Mucosa of gallbladder (tissue), 1 donor: ENCODE measurements around the gene AAMDC. TPM values are rescaled to one million over a fixed set of nuclear protein-coding genes. Genes with fewer than 3 reads are reported as not detected.

Source experiments
- DNase-seq: peaks from one replicate; pipeline ENCODE4 v3.0.0-alpha.2; 2020; ENCODE audit warnings: low spot score
- total RNA-seq: library from RNA; stranded (reverse); gene quantifications from one replicate; pipeline ENCODE4 v1.2.1, GENCODE V29; 2021
- donor health status: DM: no; HTN: no; CAD: no.

AAMDC gene
- 23.3 TPM for total RNA-seq

- DNase-seq, result peak; percentile 98
These were observed at the start of gene AAMDC, which contains the start of gene RSF1 for GRCh38 chr11:77820565-77821348. Gene AAMDC (plus strand): TSS chr11:77821144. CDS start chr11:77842497, 21,353 bp downstream. Gene RSF1 (minus strand): TSS chr11:77820722. CDS start chr11:77820714, 8 bp downstream.

GRCh38 chr11:77775936-77776335, 45.0 kb upstream of the AAMDC start:
- no peak for DNase-seq

- no peak for DNase-seq
These were observed 44.5 kb upstream of the AAMDC start for GRCh38 chr11:77776455-77776854.

- DNase-seq, result no peak
These were observed 42.8 kb upstream of the AAMDC start for GRCh38 chr11:77778118-77778517.

- no peak for DNase-seq
These were observed 42.4 kb upstream of the AAMDC start for GRCh38 chr11:77778549-77778948.

- DNase-seq, result no peak
These were observed 41.0 kb upstream of the AAMDC start for GRCh38 chr11:77779935-77780334.

- no peak for DNase-seq
These were observed 37.9 kb upstream of the AAMDC start for GRCh38 chr11:77783025-77783424.

GRCh38 chr11:77784572-77784971, 36.4 kb upstream of the AAMDC start:
- DNase-seq, result no peak

- no peak for DNase-seq
These were observed 31.7 kb upstream of the AAMDC start for GRCh38 chr11:77789061-77789730.

- DNase-seq, result no peak
These were observed 31.0 kb upstream of the AAMDC start for GRCh38 chr11:77789731-77790476.

GRCh38 chr11:77791301-77791700, 29.6 kb upstream of the AAMDC start:
- no peak for DNase-seq

- no peak for DNase-seq
These were observed 27.0 kb upstream of the AAMDC start for GRCh38 chr11:77793972-77794371.

- no peak for DNase-seq
These were observed 21.6 kb upstream of the AAMDC start for GRCh38 chr11:77799338-77799737.

GRCh38 chr11:77800449-77800848, 20.5 kb upstream of the AAMDC start:
- DNase-seq, result no peak

- no peak for DNase-seq
These were observed 19.5 kb upstream of the AAMDC start for GRCh38 chr11:77801477-77801876.

GRCh38 chr11:77806415-77806814, 14.5 kb upstream of the AAMDC start:
- no peak for DNase-seq

GRCh38 chr11:77806993-77807392, 14.0 kb upstream of the AAMDC start:
- DNase-seq, result no peak

- no peak for DNase-seq
These were observed 7.7 kb upstream of the AAMDC start for GRCh38 chr11:77813256-77813655.

GRCh38 chr11:77814848-77815247, 6.1 kb upstream of the AAMDC start:
- DNase-seq, result no peak

- no peak for DNase-seq
These were observed 5.5 kb upstream of the AAMDC start for GRCh38 chr11:77815459-77815858.

- peak; percentile 88 for DNase-seq
These were observed 1.5 kb upstream of the AAMDC start for GRCh38 chr11:77819411-77819920.

GRCh38 chr11:77819921-77820564, 901 bp upstream of the AAMDC start:
- peak; percentile 41 for DNase-seq
